ENCODE measurements around the gene PARD3B.

PARD3B gene

DNA sequence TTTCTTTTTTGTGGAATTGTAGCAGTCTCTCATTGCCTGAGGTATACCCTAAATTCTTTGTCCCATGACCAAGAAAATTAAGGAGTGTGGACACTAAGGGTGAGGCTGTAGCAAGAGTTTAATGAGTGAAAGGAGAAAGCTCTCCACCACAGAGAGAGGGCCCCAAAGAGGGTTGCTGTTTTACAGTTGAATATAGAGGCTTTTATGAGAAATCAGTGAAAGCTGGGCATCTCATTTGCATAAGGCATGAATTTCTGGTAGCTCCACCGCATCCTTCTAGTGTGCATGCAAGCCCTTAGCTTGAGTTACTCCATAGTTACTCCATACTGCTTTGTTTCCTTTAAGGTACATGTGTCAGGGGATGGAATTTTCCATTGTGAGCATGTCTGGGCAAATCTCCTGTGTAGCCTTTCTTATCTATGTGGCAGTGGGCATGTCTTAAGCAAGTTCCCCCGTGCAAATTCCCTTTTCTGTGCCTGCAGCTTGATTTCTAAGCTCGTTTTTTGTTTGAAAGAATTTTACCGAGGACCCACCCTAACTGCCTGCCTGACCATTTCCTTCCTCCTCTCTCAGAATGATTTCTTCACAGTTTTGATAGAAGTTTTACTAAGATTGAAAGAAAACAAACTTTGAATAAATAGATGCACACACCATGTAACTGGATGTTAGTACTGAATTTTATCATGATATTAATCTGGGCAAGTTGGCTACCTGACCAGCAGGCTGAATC lies 218.9 kb downstream of the PARD3B start:
- H3K4me3 Mint-ChIP-seq = no peak overlapping the region
- no peak for ATAC-seq
- H3K27me3 Mint-ChIP-seq = no peaks in the 10 kb centered on the region
- no peaks in the 10 kb centered on the region for H3K4me1 Mint-ChIP-seq
- no peak for DNase-seq
- no peak overlapping the region for H3K27ac Mint-ChIP-seq
- peaks cover 13 to 16% of the 10 kb centered on the region in 2 donors for H3K9me3 Mint-ChIP-seq

DNA sequence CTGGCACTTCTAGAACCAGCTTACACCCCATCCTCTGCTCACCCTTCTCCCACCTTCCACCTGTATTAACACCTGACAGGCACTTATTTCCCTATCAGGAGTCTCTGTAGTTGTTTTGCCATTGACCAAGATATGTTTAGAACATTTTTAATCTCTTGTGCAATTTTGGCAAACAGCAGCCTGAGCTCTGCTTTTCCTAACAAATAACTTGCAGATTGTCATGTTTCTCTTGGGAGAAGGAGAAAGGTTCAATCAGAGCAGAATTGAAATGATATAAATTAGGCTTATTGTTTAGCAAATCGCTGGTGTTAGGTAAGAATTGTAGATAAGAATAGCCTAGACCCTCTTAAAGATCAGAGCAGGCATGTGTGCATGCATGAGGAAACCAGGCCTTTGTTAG lies 225.5 kb downstream of the PARD3B start:
- ATAC-seq (no peak), DNase-seq (no peak)
- Mint-ChIP-seq H3K27me3 (no peaks in the 10 kb centered on the region), H3K4me1 (no peaks in the 10 kb centered on the region), H3K4me3 (no peak overlapping the region), H3K27ac (no peak overlapping the region), H3K9me3 (peaks cover 0 to 7% of the 10 kb centered on the region in 2 donors)

DNA sequence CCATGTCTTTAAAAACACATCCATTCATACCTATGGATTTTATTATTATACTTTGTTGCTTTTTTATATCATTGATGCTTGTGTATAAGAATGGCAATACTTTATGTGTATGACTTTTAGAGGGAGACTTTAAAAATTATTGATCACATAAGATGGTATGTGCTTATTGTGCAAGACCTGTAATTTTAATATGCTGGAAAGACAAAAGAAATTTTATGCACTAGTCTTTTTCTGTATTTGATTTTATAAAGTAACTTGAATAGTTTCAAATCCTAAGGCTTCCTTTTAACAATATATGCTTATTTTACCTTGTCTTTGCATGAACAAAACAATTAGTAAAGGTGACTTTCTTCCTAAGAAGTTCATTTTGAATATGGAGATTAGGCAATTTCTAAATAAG lies 226.4 kb downstream of the PARD3B start:
- Mint-ChIP-seq H3K27me3 (no peaks in the 10 kb centered on the region), H3K9me3 (peaks cover 0 to 7% of the 10 kb centered on the region in 2 donors)
- ATAC-seq = no peak

DNA sequence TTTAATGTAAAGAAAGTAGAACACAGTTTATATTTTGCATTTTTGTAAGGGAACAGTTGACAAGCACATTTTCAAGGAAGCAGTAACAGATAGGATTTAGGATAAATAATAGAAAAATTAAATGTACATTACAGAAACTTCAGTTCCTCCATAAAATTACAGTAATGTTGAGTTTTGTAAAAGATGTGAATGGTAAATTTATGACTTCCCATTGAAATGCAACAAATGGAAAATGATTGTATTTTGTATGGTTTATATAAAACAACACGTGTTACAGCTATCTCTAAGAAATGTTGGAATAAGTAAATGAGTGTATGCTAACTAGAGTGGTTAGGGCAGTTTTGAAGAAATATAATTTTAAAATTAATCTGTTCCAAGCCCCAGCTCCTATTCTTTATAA lies 227.3 kb downstream of the PARD3B start:
- no peak for ATAC-seq
- peaks cover 0 to 7% of the 10 kb centered on the region in 2 donors for H3K9me3 Mint-ChIP-seq
- H3K27me3 Mint-ChIP-seq = no peaks in the 10 kb centered on the region
- no peak overlapping the region for H3K4me3 Mint-ChIP-seq
- H3K4me1 Mint-ChIP-seq = no peaks in the 10 kb centered on the region
- DNase-seq = no peak
- H3K27ac Mint-ChIP-seq = no peak overlapping the region

More for the DNA sequence above, 226.4 kb downstream of the PARD3B start:
- no peaks in the 10 kb centered on the region for H3K4me1 Mint-ChIP-seq
- no peak overlapping the region for H3K27ac Mint-ChIP-seq
- DNase-seq = no peak
- no peak overlapping the region for H3K4me3 Mint-ChIP-seq

DNA sequence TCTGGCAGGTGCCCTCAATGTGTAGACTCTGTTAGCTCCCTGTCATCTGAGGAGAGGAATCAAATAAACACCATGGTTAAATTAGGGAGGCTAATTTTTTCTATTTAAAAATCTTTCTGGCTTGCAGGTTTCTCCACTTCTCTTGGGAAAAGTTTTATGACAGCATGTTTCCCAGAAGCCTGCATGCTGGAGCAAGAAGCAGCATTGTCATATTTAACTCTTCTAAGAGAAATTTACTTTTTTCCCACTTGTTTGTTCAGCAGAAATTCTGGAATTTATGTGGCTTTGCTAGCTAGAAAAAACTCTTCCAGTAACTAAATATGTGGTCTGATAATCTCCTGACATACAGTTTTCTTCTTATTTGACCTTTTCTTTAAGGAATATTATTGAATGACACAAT lies 230.5 kb downstream of the PARD3B start:
- DNase-seq (no peak), ATAC-seq (no peak)
- no peaks in the 10 kb centered on the region for H3K27me3 Mint-ChIP-seq
- peaks cover 0 to 2% of the 10 kb centered on the region in 2 donors for H3K9me3 Mint-ChIP-seq
- no peak overlapping the region for H3K4me3 Mint-ChIP-seq
- H3K27ac Mint-ChIP-seq = no peak overlapping the region
- H3K4me1 Mint-ChIP-seq = no peaks in the 10 kb centered on the region

DNA sequence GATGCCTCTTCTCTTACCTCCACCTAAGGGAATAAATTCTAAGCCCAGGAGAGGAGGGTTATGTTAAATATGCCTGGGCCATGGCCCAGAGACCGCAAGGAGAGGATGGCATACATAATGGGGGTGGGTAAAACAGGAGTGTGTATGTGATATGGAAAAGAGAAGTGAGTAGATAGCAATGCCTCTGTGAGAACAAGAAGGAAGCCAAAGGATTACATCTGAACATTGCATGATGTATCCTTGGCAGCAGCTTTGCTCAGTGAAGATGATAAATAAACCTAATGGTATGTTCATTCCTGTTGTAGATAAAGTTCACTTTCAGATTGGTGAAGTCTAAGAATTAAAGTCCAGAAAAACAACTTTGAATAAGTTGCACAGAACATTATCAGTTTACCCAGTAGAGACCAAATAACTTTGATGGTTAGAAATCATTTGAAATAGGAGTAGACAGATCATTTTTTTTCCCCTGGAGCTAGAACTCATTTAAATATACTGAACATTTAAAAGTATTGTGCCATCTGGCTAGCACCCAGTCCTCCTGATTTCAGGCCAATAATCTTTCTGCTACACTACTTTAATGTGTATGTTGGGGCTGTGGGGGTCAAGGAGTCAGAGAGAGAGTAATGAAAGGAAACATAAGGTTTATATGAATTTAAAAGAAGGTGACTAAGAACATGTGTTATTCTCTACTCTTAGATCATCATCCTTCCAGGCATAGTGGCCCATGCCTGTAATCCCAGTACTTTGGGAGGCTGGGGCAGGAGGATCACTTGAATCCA lies 231.7 kb downstream of the PARD3B start:
- ATAC-seq (no peak), DNase-seq (no peak)
- Mint-ChIP-seq H3K4me3 (no peak overlapping the region), H3K27ac (no peak overlapping the region), H3K4me1 (no peaks in the 10 kb centered on the region), H3K9me3 (no peaks in the 10 kb centered on the region), H3K27me3 (no peaks in the 10 kb centered on the region)

DNA sequence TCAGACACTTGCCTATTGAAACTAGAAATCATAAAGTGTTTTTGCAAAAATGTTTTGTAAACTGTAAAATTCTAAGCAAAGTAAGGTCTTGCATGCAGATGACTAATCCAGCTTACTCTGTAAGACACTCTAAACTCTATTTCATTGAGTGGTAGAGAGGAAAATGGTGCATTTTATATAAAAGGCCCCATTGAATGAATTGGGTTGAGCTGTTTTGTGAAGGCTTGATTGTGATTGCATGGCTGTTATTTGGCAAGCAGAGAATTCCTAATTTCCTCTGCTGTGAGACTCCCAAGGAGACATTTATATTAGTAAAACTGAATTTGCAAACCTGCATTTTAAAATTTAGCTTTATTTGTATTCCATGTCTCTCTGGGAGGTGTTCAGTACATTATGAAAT lies 234.5 kb downstream of the PARD3B start:
- no peaks in the 10 kb centered on the region for H3K27me3 Mint-ChIP-seq

DNA sequence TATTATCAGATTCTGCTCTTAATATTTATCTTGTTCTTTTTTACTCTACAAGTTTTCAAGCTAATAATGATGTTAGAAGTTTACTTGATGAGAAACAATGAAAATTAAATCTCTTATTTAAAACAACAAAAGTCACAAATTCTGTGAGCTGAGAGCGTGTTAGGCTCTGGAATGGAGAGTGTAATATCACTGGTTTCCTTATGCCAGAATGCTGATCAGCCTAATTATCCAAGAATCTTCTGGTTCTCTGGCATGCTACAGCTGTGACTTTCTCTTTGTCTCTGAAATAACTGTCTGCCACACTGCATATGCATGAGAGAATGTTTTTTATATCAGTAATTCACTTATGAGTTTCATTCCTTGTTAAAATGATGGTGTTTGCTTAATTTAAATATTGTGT lies 236.7 kb downstream of the PARD3B start:
- Mint-ChIP-seq H3K4me1 (no peaks in the 10 kb centered on the region), H3K27me3 (no peaks in the 10 kb centered on the region), H3K27ac (no peak overlapping the region), H3K9me3 (no peaks in the 10 kb centered on the region), H3K4me3 (no peak overlapping the region)
- DNase-seq = no peak
- no peak for ATAC-seq

More for the DNA sequence above, 234.5 kb downstream of the PARD3B start:
- no peaks in the 10 kb centered on the region for H3K4me1 Mint-ChIP-seq
- DNase-seq (no peak), ATAC-seq (no peak)
- no peaks in the 10 kb centered on the region for H3K9me3 Mint-ChIP-seq
- no peak overlapping the region for H3K4me3 Mint-ChIP-seq
- H3K27ac Mint-ChIP-seq = no peak overlapping the region

DNA sequence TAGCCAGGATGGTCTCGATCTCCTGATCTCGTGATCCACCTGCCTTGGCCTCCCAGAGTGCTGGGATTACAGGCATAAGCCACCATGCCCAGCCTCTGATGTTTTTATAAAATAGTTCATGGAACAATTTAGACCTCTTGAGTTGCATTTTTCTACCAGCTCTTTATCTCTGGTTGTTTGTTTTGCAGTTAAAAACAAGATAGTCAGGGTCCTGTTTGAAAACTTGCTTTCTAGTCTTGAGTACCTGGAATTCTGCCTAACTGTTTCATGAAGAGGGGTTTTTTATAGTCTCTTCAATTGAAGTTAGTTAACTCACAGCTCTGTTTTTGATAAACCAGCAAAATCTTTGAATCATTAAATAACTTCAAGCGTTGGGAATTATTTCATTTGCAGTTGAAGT lies 244.8 kb downstream of the PARD3B start:
- no peaks in the 10 kb centered on the region for H3K9me3 Mint-ChIP-seq
- no peak overlapping the region for H3K27ac Mint-ChIP-seq
- H3K4me1 Mint-ChIP-seq = no peaks in the 10 kb centered on the region
- no peak overlapping the region for H3K4me3 Mint-ChIP-seq
- DNase-seq (no peak), ATAC-seq (no peak)
- no peaks in the 10 kb centered on the region for H3K27me3 Mint-ChIP-seq

DNA sequence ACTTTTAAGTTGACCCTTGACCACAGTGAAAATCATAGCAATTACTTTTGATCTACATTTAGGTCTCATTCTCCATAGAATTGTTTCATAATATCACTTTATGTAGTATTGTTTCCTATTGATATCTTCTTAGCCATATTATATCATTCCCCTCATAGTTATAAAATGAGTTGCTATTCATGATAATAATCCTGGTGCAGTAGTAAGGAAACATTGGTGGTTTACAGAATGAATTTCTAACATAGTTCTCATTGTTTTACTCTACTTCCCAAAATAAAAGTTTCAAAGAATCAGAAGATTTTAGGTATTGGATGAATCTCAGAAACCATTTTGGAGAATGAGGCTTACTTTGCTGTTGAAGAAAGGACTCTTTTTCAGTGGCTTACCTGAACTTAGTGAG lies 246.0 kb downstream of the PARD3B start:
- ATAC-seq (no peak), DNase-seq (no peak)
- Mint-ChIP-seq H3K4me3 (no peak overlapping the region), H3K27ac (no peak overlapping the region), H3K27me3 (no peaks in the 10 kb centered on the region), H3K9me3 (no peaks in the 10 kb centered on the region), H3K4me1 (no peaks in the 10 kb centered on the region)

DNA sequence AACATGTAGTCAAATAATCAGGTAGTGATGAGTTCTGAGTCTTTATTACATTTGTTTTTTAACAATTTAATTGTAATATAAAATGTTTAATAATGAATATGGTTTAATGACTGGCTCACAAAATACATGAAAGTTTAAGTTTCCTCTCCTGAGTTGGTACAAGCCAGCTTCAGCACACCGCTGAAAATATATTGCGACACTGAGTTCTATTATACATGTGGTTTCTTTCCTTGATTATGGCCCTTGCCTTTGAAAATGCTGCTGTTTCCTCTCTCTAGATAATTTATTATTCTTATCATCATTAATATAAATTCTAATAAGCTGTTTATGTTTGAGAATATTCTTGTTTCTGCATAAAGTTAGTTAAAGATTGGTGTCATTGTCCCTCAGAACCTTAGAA lies 249.3 kb downstream of the PARD3B start:
- Mint-ChIP-seq H3K27me3 (no peaks in the 10 kb centered on the region), H3K4me3 (no peak overlapping the region), H3K9me3 (no peaks in the 10 kb centered on the region), H3K4me1 (no peaks in the 10 kb centered on the region), H3K27ac (no peak overlapping the region)
- DNase-seq (no peak), ATAC-seq (no peak)

DNA sequence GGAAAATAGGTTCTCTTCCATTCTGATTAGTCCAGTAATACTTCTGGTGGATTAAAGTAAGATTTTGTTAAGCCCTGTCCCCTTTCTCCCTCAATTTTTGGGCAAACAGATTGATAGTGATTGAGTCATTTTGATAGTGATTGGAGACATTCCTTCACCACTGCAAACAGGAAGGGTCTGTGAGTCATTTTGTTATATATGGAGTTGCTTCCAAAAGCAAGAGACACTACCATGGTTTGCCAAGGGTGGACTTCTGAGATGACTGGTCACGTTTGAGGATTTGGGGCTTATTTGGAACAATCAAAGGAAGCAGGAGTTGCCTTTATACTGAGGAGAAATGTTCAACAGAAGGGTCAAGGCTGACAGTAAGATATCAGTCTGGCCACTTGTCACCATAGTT lies 249.9 kb downstream of the PARD3B start:
- Mint-ChIP-seq H3K4me1 (no peaks in the 10 kb centered on the region), H3K4me3 (no peak overlapping the region), H3K27me3 (no peaks in the 10 kb centered on the region), H3K27ac (no peak overlapping the region), H3K9me3 (peaks cover 0 to 4% of the 10 kb centered on the region in 2 donors)
- ATAC-seq = no peak
- DNase-seq = no peak

DNA sequence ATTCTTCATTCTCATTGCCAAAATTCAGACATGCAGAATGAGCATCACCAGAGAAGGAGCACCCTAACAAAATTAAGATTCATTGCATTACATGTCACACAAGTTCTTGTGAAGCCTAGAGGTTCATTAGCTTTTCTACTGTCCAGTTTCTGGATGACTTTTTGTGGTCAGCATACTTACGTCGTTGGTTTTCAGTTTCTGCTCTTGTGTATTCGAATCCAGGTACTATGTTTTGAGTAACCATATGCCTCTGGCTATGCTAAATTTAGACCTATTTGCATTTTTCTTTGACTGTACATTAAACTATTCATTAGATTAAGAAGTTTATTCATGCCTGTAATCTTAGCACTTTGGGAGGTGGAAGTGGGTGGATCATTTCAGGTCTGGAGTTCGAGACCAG lies 251.3 kb downstream of the PARD3B start:
- no peak for DNase-seq
- no peak for ATAC-seq
- peaks cover 0 to 8% of the 10 kb centered on the region in 2 donors for H3K9me3 Mint-ChIP-seq
- H3K27ac Mint-ChIP-seq = no peak overlapping the region
- no peaks in the 10 kb centered on the region for H3K4me1 Mint-ChIP-seq
- H3K27me3 Mint-ChIP-seq = no peaks in the 10 kb centered on the region
- no peak overlapping the region for H3K4me3 Mint-ChIP-seq

DNA sequence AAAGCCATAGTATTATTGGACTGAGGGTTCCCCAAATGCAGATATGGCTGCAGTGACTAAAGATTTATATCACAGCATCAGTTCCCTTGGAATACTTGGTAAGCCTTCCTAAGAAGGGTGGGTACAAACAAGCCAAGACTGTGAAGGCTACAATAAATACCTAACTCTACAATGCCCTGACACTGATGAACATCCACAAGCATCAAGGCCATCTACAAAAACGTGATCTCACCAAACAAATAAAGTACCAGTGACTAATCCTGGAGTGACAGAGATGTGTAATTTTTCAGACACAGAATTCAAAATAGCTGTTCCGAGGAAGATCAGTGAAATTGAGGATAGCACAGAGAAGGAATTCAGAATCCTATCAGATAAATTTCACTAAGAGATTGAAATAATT lies 254.5 kb downstream of the PARD3B start:
- no peak for DNase-seq
- Mint-ChIP-seq H3K27ac (no peak overlapping the region), H3K9me3 (peaks cover 3 to 14% of the 10 kb centered on the region in 2 donors), H3K4me3 (no peak overlapping the region), H3K27me3 (no peaks in the 10 kb centered on the region), H3K4me1 (peaks cover 7% of the 10 kb centered on the region)
- ATAC-seq = no peak

DNA sequence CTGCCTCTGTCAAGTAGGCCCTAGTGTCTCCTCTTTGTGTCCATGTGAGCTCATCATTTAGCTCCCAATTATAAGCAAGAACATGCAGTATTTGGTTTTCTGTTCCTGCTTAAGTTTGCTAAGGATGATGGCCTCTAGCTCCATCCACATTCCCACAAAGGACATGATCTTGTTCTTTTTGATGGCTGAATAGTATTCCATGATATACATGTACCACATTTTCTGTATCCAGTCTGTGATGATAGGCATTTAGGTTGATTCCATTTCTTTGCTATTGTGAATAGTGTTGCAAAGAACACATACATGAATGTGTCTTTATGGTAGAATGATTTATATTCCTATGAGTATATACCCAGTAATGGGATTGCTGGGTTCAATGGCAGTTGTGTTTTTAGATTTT lies 263.2 kb downstream of the PARD3B start:
- Mint-ChIP-seq H3K9me3 (peaks cover 23 to 58% of the 10 kb centered on the region in 2 donors), H3K27ac (no peak overlapping the region), H3K4me1 (peaks cover 4% of the 10 kb centered on the region), H3K4me3 (no peak overlapping the region), H3K27me3 (no peaks in the 10 kb centered on the region)
- ATAC-seq (no peak), DNase-seq (no peak)

DNA sequence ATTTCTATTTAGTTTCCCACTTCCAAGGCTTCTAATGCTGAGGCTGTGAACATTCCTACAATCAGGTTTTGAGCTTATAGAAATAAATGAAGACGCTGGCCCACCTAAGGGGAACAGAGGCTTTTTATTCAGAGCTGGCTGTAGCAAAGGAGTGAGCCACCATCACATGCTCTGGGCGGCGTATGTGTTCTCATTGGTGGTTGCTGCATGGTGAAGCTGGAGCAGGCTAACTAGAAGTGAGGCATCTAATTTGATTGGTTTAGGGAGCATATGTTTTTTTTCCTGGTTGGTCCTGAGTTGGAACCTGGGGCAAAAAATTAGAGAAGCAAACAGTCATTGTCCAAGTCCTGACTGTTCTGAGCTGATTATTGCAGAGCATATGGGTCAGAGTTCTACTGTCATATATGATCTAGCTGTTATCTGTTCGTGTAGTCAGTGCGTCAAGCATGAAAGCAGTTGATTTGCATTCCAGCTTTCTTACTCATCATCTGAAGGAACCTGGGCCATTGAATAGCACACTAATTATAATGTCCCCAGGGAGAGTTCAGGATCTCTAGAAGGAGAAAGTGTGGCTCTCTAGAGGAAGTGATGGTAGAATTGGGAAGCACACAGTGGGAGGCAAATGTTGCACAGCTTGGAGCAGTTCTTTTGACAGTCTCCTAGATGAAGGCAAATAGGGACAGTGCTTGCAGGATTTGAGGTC lies 279.6 kb downstream of the PARD3B start:
- Mint-ChIP-seq H3K27ac (no peak overlapping the region), H3K4me1 (no peaks in the 10 kb centered on the region), H3K9me3 (peaks cover 5 to 19% of the 10 kb centered on the region in 2 donors), H3K27me3 (no peaks in the 10 kb centered on the region), H3K4me3 (no peak overlapping the region)
- ATAC-seq = no peak
- no peak for DNase-seq
